GM18505 (cell line): Measurements from ENCODE around the gene RCSD1.

Experiments
- ATAC-seq: cut with Tn5 transposase; IDR thresholded peaks from one replicate; pipeline ENCODE4 v1.9.1; 2021; ENCODE audit not compliant: unreplicated experiment
- POLR2A ChIP-seq: IDR thresholded peaks from 4 replicates; pipeline ENCODE4 v1.6.1; 2011; ENCODE audit warnings: borderline replicate concordance; ENCODE audit not compliant: insufficient read depth, insufficient read length; ENCODE audit errors: extremely low read depth

RCSD1 gene

DNA sequence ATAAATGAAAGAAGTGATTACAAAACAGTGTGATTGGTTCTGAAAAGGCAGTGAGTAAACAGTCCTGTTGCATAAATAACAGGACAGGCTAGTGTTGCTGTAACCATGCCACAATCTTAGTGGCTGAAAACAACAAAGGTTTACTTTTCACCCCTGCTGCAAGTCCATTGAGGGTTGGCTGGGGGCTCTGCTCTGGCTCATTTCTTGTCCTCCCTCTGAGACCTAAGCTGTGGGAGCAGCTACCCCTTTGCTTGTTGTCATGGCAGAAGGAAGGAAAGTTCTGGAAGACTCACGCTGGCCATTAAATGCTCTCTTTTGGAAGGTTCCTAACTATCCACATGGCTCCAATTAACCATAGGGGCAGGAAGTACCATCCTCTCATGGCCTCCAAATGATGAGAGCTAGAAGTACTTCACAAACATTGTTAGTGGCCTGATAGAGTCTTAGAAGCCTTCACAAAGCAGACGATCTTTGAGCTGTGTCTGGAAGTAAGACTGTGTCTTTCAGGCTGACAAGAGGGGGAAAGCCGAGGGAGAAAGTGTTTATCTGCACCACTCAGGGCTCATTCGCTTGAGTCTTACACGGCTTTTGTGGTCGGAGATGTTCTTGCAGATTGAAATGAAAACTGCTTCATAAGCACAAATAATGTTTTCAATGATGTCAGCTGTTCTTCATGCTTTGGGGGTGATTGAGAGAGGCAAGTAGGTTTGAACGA lies 11.9 kb downstream of the RCSD1 start:
- ATAC-seq = no peak
- peak; percentile 12 for TF ChIP-seq POLR2A

DNA sequence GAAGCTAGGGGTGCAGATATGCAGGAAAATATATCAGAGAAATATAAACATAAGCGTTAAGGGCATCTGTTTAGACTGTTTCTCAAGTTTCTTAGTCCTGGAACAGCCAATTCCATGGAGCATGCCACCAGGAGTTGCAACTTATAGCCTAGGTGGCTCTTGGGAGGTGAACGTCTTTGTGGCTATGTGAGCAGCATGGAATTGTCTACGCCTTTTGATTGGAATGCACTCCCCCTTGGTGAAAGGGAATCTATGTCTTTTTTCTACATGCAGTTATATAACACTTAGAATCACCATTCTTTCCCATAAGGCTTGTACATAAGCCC lies 12.4 kb downstream of the RCSD1 start:
- ATAC-seq = no peak
- no peak for TF ChIP-seq POLR2A

- TF ChIP-seq POLR2A = no peak
- ATAC-seq = no peak
Measured at GRCh38 chr1:167643441-167643840, 13.4 kb downstream of the RCSD1 start.

DNA sequence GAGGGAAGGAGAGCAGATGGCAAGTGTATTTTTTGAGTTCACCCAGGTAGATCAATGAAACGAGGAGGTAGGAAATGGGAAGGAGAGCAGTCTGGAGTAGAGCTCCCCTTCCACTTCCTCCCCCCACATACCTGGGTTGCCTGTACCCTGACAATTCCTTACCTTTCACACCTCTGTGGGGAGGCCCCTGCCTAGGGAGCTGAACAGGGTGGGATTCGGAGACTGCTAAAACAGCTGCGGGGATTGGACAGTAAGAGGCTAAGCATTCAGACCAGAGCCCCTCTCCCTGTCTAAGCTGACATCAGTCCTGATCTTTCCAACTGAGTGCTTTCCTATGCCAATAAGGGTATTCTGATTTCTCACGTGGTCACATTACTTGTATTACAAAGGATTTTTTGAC lies 14.5 kb downstream of the RCSD1 start:
- TF ChIP-seq POLR2A = no peak

DNA sequence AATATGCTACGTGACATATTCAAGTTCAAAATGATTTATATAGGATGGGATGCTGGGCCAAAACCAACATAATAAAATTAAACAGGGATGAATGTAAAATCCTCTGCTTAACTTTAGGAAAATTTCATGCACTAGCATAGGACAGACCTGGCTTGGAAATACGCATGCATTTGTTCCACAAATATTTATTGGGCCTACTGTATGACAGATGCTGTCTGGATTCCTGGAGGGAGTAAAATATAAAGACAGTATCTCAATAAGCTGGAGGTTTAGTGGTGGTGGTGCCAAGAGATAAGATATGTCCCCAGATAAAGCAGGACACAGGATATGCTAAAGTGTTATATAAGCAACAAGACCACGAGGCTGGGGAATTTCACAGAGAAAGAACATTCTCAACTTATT lies 15.1 kb downstream of the RCSD1 start:
- no peak for ATAC-seq
- no peak for TF ChIP-seq POLR2A

More for the DNA sequence above, 14.5 kb downstream of the RCSD1 start:
- ATAC-seq = no peak

DNA sequence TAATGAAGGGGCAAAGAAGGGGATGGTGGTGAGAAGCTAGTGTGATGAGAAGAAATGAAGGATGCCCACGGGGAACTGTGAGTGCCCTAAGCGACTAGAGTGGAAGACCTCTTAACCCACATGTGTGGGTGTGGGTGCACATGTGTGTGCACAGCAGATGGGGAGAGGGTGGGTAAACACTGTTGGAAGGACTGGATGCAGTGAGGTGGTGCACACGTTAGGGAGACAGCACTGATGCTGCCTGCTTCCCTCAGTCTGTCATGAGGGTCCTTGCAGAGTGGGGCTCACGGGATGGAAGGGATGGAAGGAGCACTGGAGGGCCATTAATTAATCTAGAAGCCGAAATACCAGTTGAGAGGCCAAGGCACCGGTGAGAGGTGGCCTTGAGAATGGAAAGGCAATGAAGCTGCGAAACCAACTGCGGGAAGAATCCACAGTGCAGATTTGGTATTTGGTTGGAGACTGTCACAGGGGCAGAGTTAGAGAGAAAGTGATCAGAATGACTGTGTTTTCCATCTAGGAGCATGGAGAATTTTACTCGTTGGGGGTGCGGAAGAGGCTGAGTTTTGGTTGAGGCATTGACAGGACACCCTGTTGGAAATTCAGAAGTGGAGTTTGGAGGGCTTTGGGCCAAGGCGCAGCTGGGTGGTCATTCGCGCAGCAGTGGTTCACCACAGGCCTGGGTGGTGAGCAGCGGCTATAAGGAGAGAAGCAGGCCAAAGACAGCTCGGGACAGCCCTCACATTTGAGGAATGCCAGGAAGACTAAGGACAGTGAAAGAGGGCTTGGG lies 15.8 kb downstream of the RCSD1 start:
- no peak for ATAC-seq
- no peak for TF ChIP-seq POLR2A

DNA sequence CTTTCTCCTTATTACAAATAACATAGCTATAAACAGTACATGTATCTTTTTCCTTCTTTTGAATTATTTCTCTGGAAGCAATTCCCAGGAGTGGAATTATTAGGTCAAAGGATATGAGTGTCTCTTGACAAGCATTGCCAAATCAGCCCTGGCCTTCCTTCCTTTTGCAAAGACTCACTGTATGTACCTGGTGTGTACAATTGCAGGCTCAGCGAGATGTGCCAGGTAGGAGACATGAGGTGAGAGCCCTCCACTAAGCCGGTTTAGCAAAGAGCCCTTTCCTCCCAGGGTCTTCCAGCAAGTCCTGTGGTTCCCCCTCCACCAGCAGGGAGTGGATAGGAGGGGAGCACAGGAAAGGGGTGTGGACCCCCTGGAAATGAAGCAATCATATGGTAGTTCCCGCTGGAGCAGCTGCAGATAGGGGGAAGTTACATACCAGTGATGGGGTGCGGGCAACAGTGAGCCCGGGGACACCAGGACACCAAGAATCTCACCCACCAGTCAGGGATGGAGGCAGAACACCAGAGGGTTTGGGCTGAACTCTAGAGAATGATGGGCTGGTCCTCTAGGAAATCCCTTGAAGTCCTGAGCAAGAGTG lies 18.3 kb downstream of the RCSD1 start:
- no peak for ATAC-seq
- no peak for TF ChIP-seq POLR2A

DNA sequence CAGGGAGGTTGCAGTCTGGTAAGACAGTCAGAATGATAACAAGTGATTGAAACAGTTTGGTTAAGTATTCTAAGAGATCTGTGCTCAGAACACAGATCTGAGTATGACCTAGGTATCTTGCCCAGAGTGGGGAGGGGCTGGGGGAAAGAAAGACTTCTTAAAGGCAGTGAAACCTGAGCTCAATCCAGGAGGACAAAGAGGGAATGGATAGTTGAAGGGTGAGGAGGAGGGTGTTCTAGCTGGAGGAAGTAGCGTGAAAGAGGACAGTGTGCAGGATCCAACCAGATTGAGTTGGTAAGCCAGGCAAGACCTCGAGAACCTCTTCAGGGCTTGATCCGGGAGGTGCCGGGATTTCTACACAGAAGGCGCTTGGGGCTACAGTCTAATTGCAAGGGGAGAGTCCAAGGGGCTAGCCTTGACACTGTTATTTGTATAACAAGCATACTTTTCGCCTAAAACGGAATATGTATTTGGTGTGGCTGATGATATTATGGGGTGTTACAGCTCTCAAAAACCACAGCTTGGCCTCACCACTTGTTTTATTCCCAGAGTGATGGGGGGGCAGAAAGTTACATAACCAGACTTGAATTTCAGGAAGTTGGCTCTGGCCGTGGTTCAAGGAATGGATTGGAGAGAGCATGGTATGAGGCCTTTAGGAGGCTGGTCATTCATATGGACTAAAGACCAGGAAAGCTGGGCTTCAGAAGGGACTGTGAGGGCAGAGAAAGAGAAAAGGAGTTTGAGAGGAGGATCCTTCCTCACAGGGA lies 19.1 kb downstream of the RCSD1 start:
- TF ChIP-seq POLR2A = no peak

DNA sequence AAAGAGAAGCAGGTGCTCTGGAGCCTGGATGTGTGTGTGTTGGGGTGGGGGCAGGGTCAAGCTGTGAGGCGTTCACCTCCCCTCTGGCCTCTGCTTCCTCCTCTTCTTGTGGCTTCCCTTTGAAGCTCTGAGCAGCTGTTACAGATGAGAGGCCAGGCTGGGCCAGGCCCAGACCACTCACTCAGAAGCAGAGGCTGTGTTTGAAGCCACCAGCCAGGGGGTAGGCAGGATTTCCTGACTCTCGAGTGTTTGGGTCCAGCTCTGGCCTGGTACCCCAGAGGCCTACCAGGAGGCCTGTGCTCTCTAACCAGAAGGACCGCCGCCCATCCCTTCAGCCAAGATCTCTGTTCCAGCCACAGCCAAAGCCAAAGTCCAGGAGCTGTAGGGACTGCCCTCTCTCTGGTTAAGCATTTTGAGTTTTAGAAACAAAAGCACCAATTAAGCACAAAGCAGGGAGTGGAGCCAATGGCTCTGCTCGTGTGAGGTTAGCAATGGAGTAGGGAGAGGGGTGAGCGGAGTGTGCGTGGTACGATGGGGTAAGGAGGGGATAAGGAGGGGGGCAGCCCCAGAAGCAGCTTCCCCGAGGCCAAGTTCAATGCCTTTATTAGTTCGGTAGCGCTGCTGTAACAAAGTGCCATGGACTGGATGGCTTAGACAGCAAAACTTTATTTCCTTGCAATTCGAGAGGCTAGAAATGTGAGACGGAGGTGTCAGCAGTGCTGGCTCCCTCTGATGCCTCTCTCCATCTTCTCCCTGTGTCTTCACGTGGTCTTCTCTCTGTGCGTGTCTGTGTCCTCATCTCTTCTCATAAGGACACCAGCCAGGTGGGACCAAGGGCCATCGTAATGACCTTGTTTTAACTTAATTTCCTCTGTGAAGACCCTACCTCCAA lies 20.5 kb downstream of the RCSD1 start:
- TF ChIP-seq POLR2A = peak; percentile 24
- peak; percentile 81 for ATAC-seq

More for the DNA sequence above, 19.1 kb downstream of the RCSD1 start:
- no peak for ATAC-seq

DNA sequence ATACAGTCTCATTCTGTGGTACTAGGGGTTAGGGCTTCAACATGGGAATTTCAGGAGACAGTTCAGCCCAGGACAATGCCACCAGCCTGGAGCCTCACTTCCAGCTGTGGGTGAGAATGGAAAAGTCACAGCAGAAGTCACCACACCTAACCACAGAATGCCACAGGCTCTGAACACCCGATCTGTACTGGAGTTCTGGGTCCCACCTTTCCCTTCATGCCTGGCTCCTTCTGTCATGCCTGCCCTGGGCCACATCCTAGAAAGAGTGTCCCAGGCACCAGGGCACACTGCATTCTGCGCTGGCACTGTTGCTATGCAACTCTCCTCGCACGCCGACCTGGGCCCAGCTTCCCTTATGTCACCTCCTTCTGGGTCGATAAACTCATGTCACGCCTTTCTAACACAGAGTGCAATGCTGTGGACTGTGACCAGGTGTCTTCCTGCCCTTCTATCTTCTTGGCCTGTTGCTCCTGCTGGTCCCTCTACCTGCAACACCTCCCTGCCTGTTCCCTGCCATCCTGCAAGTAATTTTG lies 21.2 kb downstream of the RCSD1 start:
- no peak for TF ChIP-seq POLR2A

DNA sequence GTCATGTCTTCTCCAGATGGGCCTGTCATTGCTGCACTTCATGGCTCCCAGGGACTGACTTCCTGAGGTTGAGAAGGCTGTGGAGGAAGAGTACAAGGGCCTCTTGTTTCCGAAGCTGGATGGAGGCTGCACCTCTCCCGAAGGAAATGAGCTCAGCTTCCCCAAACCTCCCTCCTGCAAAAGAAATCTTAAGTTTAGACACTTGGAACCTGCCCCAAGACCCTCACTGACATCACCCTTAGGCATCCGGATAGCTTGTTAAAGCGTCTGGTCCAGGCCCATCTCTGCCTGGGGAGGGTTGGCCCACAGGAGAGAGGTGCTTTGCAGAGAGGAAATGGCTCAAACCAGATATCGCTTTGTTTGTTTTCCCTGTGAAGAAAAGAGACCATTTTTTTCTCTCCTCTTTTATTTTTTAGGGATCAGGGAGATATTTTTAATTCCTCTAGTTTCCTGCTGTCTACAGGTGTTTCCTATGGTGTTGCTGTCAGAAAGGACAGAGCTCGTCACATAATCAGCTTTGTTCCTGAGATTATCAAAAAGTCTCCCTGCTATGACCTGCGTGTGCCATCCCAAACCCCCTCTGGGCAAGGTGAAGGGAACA lies 25.0 kb downstream of the RCSD1 start:
- no peak for ATAC-seq

More for the DNA sequence above, 21.2 kb downstream of the RCSD1 start:
- ATAC-seq = peak; percentile 49

GRCh38 chr1:167656657-167657056 lies 26.6 kb downstream of the RCSD1 start:
- ATAC-seq = no peak

More for the DNA sequence above, 25.0 kb downstream of the RCSD1 start:
- no peak for TF ChIP-seq POLR2A

More at GRCh38 chr1:167656657-167657056, 26.6 kb downstream of the RCSD1 start:
- no peak for TF ChIP-seq POLR2A
